ENCODE data around the gene PAK2.
"Not testable (repeated sequence)": the region's sequence is repeated elsewhere in the genome, so short reads cannot be mapped to it uniquely, and the experiment has no call there.

PAK2 gene

DNA sequence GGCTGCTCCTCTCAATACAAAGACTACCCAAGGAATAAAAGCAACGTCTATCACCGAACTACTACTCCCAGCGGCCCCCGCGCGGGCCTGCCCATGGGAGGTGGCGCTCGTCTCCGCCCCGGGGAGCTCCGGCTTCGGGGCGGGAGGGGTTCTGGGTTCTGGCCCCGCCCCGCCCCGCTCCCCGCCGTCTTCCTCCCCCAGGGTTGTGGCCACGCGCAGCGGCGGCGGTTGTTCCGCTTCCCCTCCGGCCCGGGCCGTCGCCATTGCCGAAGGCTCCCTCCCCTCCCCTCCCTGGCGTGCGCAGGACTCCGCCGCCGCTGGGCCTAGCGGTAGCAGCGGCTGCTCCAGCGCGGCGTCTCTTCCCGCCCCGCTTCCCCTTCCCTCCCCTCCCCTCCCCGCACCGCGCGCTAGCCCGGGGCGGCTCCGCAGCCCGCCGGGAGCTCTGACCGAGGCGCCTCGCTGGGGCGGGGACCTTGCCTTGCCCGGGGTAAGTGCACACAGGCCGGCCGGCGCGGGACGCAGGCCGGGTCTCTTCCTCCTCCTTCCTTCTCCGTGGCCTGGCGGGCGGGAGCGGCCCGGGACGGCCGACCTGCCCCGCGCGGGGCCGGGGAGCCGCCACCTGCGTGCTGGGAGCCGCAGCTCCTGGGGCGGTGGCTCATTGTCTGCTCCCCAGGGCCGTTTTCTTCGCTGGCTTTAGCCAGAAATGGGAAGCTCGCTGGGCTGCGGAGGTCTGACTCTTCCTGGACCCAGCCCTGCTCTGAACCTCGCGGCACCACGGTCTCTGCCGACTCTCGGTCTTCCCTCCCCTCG is at the start of gene PAK2:
TSS of gene PAK2 (plus strand) at position 187 of the 810 bp plus-strand sequence. CDS start 42,790 bp downstream, outside the sequence.
- peak; percentile 90 for DNase-seq

- DNase-seq, result no peak
Measured at GRCh38 chr3:196689941-196690660, 49.6 kb upstream of the PAK2 start.

DNA sequence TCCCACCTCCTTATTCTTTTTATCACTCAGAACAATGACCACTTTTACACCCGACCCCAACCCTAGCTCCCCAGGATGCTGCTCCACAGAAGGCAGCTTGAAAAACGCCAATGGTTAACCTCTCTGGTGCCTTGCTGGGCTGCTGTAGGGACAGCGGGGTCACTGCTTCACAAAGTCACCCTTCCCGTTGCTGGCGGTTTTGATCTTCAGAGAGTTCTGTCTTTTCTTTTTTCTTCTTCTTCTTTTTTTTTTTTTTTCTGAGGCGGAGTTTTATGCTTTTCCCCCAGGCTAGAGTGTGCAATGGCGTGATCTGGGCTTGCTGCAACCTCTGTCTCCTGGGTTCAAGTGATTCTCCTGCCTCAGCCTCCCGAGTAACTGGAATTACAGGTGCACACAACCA is 48.3 kb upstream of the PAK2 start:
- no peak for DNase-seq

GRCh38 chr3:196694202-196694638 is 45.4 kb upstream of the PAK2 start:
- DNase-seq, result peak; percentile 17

GRCh38 chr3:196694941-196695848 is 44.5 kb upstream of the PAK2 start:
- peak; percentile 19 for DNase-seq

DNA sequence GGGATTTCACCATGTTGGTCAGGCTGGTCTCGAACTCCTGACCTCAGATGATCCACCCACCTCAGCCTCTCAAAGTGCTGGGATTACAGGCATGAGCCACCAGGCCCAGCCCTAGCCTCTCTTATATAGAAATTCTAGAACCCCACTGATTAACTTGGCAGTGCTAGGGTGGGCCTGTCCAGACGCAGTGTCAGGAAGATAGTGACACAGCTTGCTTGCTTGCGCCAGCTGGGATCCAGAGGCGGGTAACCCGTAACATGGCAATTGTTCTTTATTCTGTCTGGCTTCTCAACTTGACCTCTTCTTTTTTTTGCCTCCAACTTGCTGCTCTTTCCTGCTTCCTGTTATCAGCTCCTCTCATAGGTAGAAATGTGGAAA is 43.8 kb upstream of the PAK2 start:
- DNase-seq, result no peak

DNA sequence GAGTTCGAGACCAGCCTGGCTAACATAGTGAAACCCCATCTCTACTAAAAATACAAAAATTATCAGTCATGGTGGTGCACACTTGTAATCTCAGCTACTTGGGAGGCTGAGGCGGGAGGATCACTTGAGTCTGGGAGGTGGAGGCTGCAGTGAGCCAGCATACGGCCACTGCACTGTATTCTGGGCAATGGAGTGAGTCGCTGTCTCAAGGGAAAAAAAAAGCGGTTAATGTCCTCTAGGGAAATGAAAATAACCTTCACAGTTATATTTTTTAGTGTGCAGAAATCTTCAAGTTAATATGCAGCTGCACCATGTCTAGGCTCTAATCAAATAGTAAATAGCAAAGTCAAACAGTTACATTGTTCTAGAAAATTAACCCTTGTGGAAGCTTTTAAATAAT is 42.4 kb upstream of the PAK2 start:
- no peak for DNase-seq

DNA sequence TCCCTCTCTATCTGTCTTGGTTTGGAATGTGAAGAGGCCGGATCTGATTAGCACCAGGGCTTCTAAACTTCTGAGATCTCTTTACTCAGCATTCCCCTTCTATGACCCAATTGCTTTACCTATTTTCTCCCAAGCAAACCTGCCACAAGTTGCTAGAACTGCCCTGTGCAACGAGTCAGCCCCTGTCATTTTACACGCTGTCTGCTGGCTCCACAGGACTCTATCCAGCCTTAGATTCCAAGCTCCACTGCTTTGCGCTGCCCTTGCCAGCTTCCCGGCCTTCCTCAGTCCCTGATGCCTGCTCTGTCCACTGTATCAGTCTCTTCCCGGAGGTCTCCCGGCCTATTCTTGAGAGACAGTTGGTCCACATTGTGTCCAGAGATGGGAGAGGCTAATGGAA is 39.9 kb upstream of the PAK2 start:
- no peak for DNase-seq

GRCh38 chr3:196700801-196701200 is 38.9 kb upstream of the PAK2 start:
- no peak for DNase-seq

DNA sequence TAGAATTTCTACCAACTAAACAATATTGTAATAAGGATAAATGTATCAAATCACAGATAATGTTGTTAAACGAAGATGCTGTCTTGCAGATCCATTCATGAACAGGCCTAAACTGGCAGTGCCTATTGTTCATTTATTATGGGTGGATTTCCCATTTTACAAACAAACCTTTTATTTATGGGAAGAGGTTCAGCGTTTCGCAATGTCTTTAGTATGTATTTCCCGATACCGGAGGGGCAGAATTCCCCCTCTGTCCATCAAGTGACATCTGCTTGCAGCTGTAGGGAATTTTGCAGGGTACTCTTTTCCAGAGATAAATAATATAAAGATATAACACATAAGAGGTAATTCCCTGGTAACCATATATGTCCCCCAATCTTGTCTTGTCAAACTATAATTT is 33.3 kb upstream of the PAK2 start:
- DNase-seq, result no peak

- no peak for DNase-seq
Measured at GRCh38 chr3:196706731-196707130, 32.9 kb upstream of the PAK2 start.

- no peak for DNase-seq
Measured at GRCh38 chr3:196707566-196707965, 32.1 kb upstream of the PAK2 start.

DNA sequence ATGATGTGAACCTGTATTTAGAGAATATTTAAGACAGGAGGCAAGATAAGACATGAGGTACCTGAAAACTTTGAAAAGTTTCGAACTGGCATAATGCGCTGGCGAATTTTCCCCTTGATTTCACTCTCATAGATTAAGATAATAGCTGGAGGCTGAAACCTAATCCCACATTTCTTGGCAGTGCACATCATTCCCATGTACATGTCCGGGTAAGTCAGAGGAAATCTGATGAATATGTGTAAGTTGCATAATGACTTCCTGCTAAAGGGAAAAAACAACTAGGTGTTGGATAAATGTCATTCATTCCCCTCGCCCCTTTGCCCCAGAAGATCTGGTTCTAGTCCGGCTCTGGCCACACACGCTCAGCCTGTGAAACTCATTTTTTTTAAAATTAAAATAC is 31.2 kb upstream of the PAK2 start:
- no peak for DNase-seq

DNA sequence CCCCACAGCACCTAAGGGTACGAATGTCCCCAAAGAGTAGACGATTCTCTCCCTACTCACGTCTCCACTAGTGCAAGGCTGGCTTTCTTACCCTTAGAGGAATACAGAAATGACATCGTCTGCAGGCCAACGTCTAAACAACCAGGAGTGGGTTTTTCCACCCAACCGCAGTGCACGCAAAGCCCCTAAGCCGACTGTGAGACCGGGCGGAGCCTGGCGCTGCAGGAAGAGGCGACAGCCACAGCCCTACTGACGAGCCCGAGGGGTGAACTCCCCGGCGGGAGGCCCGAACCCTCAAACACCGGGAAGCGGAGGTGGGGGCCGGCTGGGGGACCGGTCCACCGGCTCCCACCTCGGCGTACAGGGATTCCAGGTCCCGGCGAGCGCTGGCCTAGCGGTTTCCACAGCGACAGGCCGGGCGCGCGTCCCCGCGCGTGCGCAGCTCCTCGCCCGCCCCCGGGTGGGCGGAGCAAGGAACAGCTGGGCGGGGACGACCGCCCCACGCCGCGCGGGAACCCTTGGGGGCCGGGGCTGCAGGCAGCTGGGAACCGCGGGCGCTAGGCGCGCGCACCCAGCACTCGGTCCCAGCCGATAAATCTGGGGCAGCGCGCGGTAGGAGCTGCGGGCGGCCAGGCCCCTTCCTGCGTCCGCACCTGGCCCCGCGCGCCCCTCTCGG is 27.7 kb upstream of the PAK2 start, which contains the start of the genes CEP19 and PIGX:
TSS of gene CEP19 (minus strand) at position 413 of the 676 bp plus-strand sequence. CDS start 3,593 bp downstream, outside the sequence.
TSS of gene PIGX (plus strand) at position 540 of the 676 bp plus-strand sequence.
- DNase-seq, result peak; percentile 90

GRCh38 chr3:196712514-196713413 is 26.9 kb upstream of the PAK2 start:
- DNase-seq, result peak; percentile 74

DNA sequence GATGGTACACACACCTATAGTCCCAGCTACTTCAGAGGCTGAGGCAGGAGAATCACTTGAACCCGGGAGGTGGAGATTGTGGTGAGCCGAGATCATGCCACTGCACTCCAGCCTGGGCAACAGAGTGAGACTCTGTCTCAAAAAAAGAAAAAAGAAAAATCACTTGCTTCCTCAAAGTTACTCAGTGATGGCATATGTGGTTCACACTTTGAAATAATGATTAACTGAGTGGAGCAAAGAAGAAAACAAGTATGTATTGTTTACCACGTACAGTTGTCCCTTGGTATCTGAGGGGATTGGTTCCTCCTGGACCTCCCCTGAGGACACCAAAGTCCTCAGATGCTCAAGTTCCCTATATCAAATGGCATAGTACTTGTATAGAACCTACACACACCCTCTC is 22.5 kb upstream of the PAK2 start:
- DNase-seq, result not testable (repeated sequence)

GRCh38 chr3:196721097-196721496 is 18.6 kb upstream of the PAK2 start:
- DNase-seq, result no peak

GRCh38 chr3:196726788-196727675 is 12.6 kb upstream of the PAK2 start:
- peak; percentile 36 for DNase-seq

GRCh38 chr3:196735751-196736150 is 3.9 kb upstream of the PAK2 start:
- DNase-seq, result no peak
